OCI-LY3 (cell line): Measurements from ENCODE around the gene ZCCHC24.

Experiments
- H2AFZ ChIP-seq: fragments of 200-600, 300-600 bp; shearing (Covaris generic); 2 replicates; pipeline ENCODE4 v1.6.0; 2014; ENCODE audit warnings: antibody characterized with exemption, low read depth, low read length
- H3K27ac ChIP-seq: fragments of 200-600, 300-600 bp; sonication (generic); 2 replicates; pipeline ENCODE4 v1.5.1; 2014; ENCODE audit warnings: mild to moderate bottlenecking, low read length, moderate library complexity, mixed read lengths
- H3K27me3 ChIP-seq: fragments of 200-600, 300-600 bp; sonication (generic); 2 replicates; pipeline ENCODE4 v1.6.1; 2014; ENCODE audit warnings: low read depth, low read length, mixed read lengths
- H3K36me3 ChIP-seq: fragments of 200-600, 300-600 bp; sonication (generic); replicated peaks from 2 replicates; pipeline ENCODE3; 2014; ENCODE audit warnings: low read depth, low read length, mixed read lengths
- H3K4me1 ChIP-seq: fragments of 300-600, 200-600 bp; sonication (generic); 2 replicates; pipeline ENCODE4 v1.6.1; 2014; ENCODE audit warnings: low read length, mixed read lengths
- H3K4me2 ChIP-seq: fragments of 200-600, 300-600 bp; sonication (generic); 2 replicates; pipeline ENCODE4 v1.6.1; 2014; ENCODE audit warnings: low read length, mixed read lengths
- H3K4me3 ChIP-seq: fragments of 300-600, 200-600 bp; sonication (generic); 2 replicates; pipeline ENCODE4 v1.5.1; 2014; ENCODE audit warnings: antibody characterized with exemption, mild to moderate bottlenecking, low read length, moderate library complexity
- H3K79me2 ChIP-seq: fragments of 300-600, 200-600 bp; shearing (Covaris generic); 2 replicates; pipeline ENCODE4 v1.6.1; 2014; ENCODE audit warnings: mild to moderate bottlenecking, low read length, mixed read lengths
- H3K9ac ChIP-seq: fragments of 300-600, 200-600 bp; shearing (Covaris generic); 2 replicates; pipeline ENCODE4 v1.6.0; 2014; ENCODE audit warnings: mild to moderate bottlenecking, low read length, moderate library complexity
- H3K9me3 ChIP-seq: fragments of 200-600, 300-600 bp; shearing (Covaris generic); 2 replicates; pipeline ENCODE4 v1.6.1; 2014; ENCODE audit warnings: low read length, mixed read lengths; ENCODE audit not compliant: insufficient read depth
- H4K20me1 ChIP-seq: fragments of 200-600, 300-600 bp; sonication (generic); 2 replicates; pipeline ENCODE4 v1.6.1; 2016; ENCODE audit warnings: low read length, mixed read lengths; ENCODE audit not compliant: insufficient read depth
- EZH2phosphoT487 ChIP-seq: fragments of 200-600 bp; shearing (Covaris generic); IDR thresholded peaks from 2 replicates; pipeline ENCODE4 v1.6.1; 2018; ENCODE audit warnings: antibody characterized with exemption, mixed run types, low read depth
- TF ChIP-seq, protein P1 (sequence below): fragments of 200-600, 300-600 bp; sonication (generic); IDR thresholded peaks from 2 replicates; pipeline ENCODE4 v1.5.1; 2014; ENCODE audit warnings: antibody characterized with exemption, low read length, low read depth

ZCCHC24 gene

DNA sequence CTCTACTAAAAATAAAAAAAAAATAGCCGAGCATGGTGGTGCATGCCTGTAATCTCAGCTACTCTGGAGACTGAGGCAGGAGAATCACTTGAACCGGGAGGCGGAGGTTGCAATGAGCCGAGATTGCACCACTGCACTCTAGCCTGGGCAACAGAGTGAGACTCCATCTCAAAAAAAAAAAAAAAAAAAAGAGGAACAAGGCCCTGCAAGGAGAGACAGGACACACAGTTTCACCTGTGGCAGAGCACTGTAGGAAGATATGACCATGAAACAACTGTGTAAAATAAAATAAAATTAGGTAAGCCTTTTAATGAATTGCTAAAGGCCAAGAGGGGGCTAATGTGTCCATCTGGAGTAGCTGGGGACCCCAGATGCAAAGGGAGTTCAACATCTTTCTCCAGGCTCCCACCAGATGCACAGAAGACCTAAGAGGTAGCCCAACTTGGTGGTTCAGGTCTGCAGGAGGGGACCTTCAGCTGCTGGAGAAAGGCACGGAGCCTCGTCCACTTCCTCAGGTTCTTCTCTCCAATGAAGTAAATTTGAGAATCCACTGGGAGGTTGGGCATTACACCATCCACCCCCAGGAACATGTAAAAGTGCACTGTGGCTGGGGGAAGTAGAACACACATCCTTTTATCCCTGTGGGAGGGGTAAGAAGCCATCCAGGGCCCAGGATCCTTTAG lies 85.5 kb downstream of the ZCCHC24 start:
- Histone ChIP-seq H3K4me1 (peaks cover 12% of the 10 kb centered on the region), H2AFZ (no peak overlapping the region), H3K4me2 (no peak overlapping the region), H4K20me1 (peaks cover 6% of the 10 kb centered on the region; the same call in 1 of the 2 replicates), H3K79me2 (no peaks in the 10 kb centered on the region), H3K27ac (no peak overlapping the region), H3K27me3 (peaks cover 4% of the 10 kb centered on the region; the same call in 1 of the 2 replicates), H3K4me3 (no peak overlapping the region), H3K36me3 (peaks cover 16% of the 10 kb centered on the region), H3K9me3 (no peaks in the 10 kb centered on the region), H3K9ac (no peak overlapping the region)
- TF ChIP-seq, protein P1, sequence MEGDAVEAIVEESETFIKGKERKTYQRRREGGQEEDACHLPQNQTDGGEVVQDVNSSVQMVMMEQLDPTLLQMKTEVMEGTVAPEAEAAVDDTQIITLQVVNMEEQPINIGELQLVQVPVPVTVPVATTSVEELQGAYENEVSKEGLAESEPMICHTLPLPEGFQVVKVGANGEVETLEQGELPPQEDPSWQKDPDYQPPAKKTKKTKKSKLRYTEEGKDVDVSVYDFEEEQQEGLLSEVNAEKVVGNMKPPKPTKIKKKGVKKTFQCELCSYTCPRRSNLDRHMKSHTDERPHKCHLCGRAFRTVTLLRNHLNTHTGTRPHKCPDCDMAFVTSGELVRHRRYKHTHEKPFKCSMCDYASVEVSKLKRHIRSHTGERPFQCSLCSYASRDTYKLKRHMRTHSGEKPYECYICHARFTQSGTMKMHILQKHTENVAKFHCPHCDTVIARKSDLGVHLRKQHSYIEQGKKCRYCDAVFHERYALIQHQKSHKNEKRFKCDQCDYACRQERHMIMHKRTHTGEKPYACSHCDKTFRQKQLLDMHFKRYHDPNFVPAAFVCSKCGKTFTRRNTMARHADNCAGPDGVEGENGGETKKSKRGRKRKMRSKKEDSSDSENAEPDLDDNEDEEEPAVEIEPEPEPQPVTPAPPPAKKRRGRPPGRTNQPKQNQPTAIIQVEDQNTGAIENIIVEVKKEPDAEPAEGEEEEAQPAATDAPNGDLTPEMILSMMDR = no peak
- TF ChIP-seq EZH2phosphoT487 = no peak

DNA sequence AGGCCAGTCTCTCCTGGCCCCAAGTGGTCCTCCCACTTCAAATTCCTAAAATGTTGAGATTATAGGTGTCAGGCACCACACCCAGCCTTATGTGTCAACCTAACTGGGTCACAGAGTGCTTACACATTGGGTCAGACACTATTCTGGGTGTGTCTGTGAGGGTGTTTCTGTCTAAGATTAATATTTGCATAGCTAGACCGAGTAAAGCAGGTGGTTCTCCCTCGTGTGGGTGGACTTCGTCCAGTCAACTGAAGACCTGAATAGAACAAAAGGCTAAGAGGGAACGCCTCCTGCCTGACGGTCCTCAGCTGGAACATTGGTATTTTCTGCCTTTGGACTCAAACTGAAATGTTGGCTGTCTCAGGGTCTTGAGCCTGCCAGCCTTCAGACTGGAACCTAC lies 86.6 kb downstream of the ZCCHC24 start:
- Histone ChIP-seq H4K20me1 (peaks cover 17% of the 10 kb centered on the region), H2AFZ (no peak overlapping the region), H3K9ac (no peak overlapping the region), H3K4me2 (no peak overlapping the region), H3K4me3 (no peak overlapping the region), H3K4me1 (peaks cover 22% of the 10 kb centered on the region), H3K36me3 (peaks cover 25% of the 10 kb centered on the region), H3K9me3 (no peaks in the 10 kb centered on the region), H3K27me3 (no peaks in the 10 kb centered on the region), H3K79me2 (peaks cover 9% of the 10 kb centered on the region), H3K27ac (no peak overlapping the region)
- TF ChIP-seq EZH2phosphoT487 = no peak
- TF ChIP-seq, protein P1 = no peak

DNA sequence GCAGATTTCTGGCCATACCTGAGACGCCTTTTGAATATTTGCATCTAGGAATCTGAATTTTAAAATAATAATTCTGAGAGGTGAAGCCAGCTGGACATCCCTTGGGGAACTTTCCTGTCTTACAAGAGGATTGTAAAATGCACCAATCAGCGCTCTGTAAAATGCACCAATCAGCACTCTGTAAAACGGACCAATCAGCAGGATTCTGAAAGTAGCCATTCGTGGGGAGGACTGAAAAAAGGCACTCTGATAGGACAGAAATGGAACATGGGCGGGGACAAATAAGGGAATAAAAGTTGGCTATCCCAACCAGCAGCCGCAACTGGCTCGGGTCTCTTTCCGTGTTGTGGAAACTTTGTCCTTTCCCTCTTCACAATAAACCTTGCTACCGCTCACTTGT lies 88.2 kb downstream of the ZCCHC24 start:
- Histone ChIP-seq H3K9ac (no peak overlapping the region), H2AFZ (no peak overlapping the region), H3K27me3 (no peaks in the 10 kb centered on the region), H3K4me2 (no peak overlapping the region), H3K79me2 (peaks cover 16% of the 10 kb centered on the region), H3K4me3 (no peak overlapping the region), H3K4me1 (peaks cover 32% of the 10 kb centered on the region), H3K27ac (no peak overlapping the region), H4K20me1 (peaks cover 33% of the 10 kb centered on the region), H3K36me3 (peaks cover 42% of the 10 kb centered on the region), H3K9me3 (no peaks in the 10 kb centered on the region)
- TF ChIP-seq, protein P1 = no peak
- no peak for TF ChIP-seq EZH2phosphoT487

DNA sequence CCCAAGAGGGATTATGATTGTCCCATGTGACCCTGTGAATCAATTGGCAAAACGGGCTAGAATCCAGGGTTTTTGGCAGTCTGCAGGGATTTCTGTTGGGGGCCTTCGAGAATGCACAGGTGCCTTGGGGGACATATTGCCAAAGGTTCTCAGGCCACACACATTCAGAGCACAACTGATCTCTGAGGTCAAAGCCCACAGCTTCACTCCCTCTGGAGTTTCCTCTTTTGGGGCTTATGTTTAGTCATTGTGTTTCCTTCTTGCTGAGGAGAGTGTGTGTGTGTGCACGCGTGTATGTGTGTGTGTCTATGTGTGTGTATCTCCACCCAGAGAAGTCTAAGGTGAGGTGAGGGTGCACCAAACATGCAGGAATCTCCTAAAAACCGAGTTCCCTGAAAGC lies 89.3 kb downstream of the ZCCHC24 start:
- H4K20me1 ChIP-seq = peaks cover 41% of the 10 kb centered on the region

More for the DNA sequence above, 89.3 kb downstream of the ZCCHC24 start:
- H3K4me3 ChIP-seq = no peak overlapping the region
- no peaks in the 10 kb centered on the region for H3K9me3 ChIP-seq
- peaks cover 16% of the 10 kb centered on the region for H3K79me2 ChIP-seq
- H3K27ac ChIP-seq = no peak overlapping the region
- no peaks in the 10 kb centered on the region for H3K27me3 ChIP-seq
- H3K9ac ChIP-seq = no peak overlapping the region
- H3K36me3 ChIP-seq = peaks cover 43% of the 10 kb centered on the region
- H3K4me1 ChIP-seq = peaks cover 32% of the 10 kb centered on the region
- TF ChIP-seq EZH2phosphoT487 = no peak
- TF ChIP-seq, protein P1 = no peak
- no peak overlapping the region for H3K4me2 ChIP-seq
- H2AFZ ChIP-seq = no peak overlapping the region
